ENCODE data around the gene APOA4.

APOA4 gene

DNA sequence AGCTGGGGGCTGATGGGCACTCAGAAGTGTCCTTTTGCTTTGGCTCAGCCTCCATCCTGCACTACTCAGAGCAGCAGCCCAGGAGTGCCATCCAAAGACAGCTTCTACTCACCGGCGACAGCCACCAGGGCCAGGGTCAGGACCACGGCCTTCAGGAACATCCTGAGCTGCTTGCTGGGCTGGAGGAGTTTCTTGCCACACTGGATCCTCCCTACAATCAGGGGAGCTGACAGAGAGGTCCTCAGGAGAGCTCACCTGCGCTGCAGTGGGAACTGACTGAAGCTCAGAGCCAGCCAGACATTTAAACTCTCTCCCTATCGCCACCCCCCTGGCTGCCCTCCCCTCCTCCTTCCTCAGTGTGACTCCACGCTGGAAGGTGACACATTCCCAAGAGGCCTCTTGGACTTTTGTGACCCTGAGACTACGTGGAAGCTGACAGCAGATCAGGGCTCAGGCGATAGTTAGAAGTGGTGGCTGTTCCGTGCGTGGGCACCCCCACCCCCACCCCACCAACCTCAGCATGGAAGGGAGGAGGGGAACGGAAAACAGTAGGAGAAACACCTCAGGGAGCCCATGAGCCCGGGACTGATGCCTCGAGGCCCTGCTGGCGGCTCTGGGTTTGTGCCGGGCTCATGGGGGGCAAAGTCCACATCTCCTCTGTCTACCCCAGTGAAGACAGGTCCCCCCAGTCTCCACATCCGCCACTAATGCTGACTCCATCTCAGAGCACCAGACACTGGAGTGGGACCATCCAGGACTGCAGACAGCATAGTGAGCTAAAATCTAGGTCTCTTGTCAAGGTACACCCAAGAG is at the start of gene APOA4:
Gene APOA4 (minus strand): TSS at position 274 of the 813 bp plus-strand sequence. CDS start 113 bp downstream, at position 161.
- Histone ChIP-seq H3K9me3 (ENCODE audit: insufficient read depth, low read length) (no peaks in the 10 kb centered on the region), H2AFZ (ENCODE audit: low read depth, low read length, severe bottlenecking) (no peak within 1 kb of the TSS), H3K9me2 (replicated peaks; ENCODE audit: insufficient read depth, low read length) (no peaks in the 10 kb centered on the region), H3K9ac (ENCODE audit: low read length) (no peak within 1 kb of the TSS), H3F3A (ENCODE audit: insufficient read depth) (no peaks in the 10 kb centered on the region), H4K20me1 (ENCODE audit: low read depth, low read length) (no peaks in the 10 kb centered on the region), H3K36me3 (ENCODE audit: low read length) (no peaks in the 10 kb centered on the region), H3K27me3 (ENCODE audit: low read length) (no peaks in the 10 kb centered on the region), H3K4me3 (ENCODE audit: insufficient read depth, low read length, poor library complexity, severe bottlenecking) (no peak within 1 kb of the TSS), H3K79me2 (ENCODE audit: insufficient read depth, low read length) (no peaks in the 10 kb centered on the region), H3K27ac (ENCODE audit: low read depth, low read length) (no peak within 1 kb of the TSS), H3K4me2 (ENCODE audit: low read depth, low read length, poor library complexity, severe bottlenecking) (no peak within 1 kb of the TSS)
- TF ChIP-seq EZH2phosphoT487 (conservative IDR thresholded peaks at IDR 0.05; ENCODE audit: low read length), result no peak
- TF ChIP-seq, protein P1, sequence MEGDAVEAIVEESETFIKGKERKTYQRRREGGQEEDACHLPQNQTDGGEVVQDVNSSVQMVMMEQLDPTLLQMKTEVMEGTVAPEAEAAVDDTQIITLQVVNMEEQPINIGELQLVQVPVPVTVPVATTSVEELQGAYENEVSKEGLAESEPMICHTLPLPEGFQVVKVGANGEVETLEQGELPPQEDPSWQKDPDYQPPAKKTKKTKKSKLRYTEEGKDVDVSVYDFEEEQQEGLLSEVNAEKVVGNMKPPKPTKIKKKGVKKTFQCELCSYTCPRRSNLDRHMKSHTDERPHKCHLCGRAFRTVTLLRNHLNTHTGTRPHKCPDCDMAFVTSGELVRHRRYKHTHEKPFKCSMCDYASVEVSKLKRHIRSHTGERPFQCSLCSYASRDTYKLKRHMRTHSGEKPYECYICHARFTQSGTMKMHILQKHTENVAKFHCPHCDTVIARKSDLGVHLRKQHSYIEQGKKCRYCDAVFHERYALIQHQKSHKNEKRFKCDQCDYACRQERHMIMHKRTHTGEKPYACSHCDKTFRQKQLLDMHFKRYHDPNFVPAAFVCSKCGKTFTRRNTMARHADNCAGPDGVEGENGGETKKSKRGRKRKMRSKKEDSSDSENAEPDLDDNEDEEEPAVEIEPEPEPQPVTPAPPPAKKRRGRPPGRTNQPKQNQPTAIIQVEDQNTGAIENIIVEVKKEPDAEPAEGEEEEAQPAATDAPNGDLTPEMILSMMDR (IDR thresholded peaks at IDR 0.05; ENCODE audit: insufficient read depth, low read length, poor library complexity, severe bottlenecking), result no peak

DNA sequence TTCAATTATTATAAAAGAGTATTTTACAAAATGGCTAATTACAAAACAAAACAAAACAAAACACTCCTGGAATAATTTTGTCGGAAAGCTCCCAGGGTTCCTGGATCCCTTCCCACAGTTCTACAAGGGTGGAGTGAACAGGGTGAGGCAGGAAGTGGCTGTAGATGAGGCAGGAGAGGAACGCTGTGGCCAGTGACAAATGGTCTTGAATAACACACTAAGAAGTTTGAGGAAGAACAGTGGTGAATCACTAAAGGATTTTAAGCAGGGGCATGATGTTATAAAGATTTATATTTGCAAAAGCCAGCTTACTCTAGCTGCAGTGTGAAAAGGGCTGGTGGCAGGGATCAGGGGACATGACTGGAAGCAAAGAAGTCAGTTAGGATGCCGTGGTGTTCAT is 48.1 kb upstream of the APOA4 start:
- TF ChIP-seq, protein P1 (IDR thresholded peaks at IDR 0.05; ENCODE audit: insufficient read depth, low read length, poor library complexity, severe bottlenecking), result no peak
- no peak for TF ChIP-seq EZH2phosphoT487 (conservative IDR thresholded peaks at IDR 0.05; ENCODE audit: low read length)
- H3K9ac ChIP-seq (ENCODE audit: low read length), result no peak overlapping the region

DNA sequence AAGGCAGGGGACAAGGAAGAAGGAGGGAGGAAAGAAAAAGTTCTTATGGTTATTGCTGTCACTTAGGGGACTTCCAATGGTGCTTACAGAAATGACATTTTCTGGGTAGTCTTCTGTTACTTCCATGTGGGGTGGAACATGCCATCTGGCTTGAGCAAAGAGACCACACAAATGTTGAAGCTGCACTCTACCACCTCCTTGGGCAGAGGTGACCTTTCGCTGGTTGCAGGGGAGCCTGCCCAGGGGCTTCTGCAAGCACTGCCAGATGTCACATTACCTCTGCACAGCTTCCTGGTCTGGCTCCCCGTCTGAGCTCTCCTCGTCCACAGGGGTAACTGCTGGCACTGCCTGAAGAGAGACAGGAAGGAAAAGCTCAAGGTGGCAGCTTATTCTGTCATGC is 47.0 kb upstream of the APOA4 start:
- Histone ChIP-seq H3K9ac (ENCODE audit: low read length) (no peak overlapping the region), H3K4me2 (ENCODE audit: low read depth, low read length, poor library complexity, severe bottlenecking) (no peak overlapping the region), H3K9me2 (replicated peaks; ENCODE audit: insufficient read depth, low read length) (no peaks in the 10 kb centered on the region), H3K27me3 (ENCODE audit: low read length) (no peaks in the 10 kb centered on the region), H3K9me3 (ENCODE audit: insufficient read depth, low read length) (no peaks in the 10 kb centered on the region), H3F3A (ENCODE audit: insufficient read depth) (no peaks in the 10 kb centered on the region), H4K20me1 (ENCODE audit: low read depth, low read length) (no peaks in the 10 kb centered on the region), H3K4me3 (ENCODE audit: insufficient read depth, low read length, poor library complexity, severe bottlenecking) (no peak overlapping the region), H3K27ac (ENCODE audit: low read depth, low read length) (no peak overlapping the region), H3K79me2 (ENCODE audit: insufficient read depth, low read length) (no peaks in the 10 kb centered on the region), H2AFZ (ENCODE audit: low read depth, low read length, severe bottlenecking) (no peak overlapping the region), H3K36me3 (ENCODE audit: low read length) (no peaks in the 10 kb centered on the region; the same call in 1 of the 2 replicates)
- TF ChIP-seq EZH2phosphoT487 (conservative IDR thresholded peaks at IDR 0.05; ENCODE audit: low read length), result no peak
- TF ChIP-seq, protein P1 (IDR thresholded peaks at IDR 0.05; ENCODE audit: insufficient read depth, low read length, poor library complexity, severe bottlenecking), result no peak

More for the DNA sequence above, 48.1 kb upstream of the APOA4 start:
- no peak overlapping the region for H2AFZ ChIP-seq (ENCODE audit: low read depth, low read length, severe bottlenecking)
- H3K27ac ChIP-seq (ENCODE audit: low read depth, low read length), result no peak overlapping the region
- no peaks in the 10 kb centered on the region for H3K9me3 ChIP-seq (ENCODE audit: insufficient read depth, low read length)
- no peaks in the 10 kb centered on the region for H3K79me2 ChIP-seq (ENCODE audit: insufficient read depth, low read length)
- no peaks in the 10 kb centered on the region for H4K20me1 ChIP-seq (ENCODE audit: low read depth, low read length)
- H3K36me3 ChIP-seq (ENCODE audit: low read length), result no peaks in the 10 kb centered on the region; the same call in 1 of the 2 replicates
- no peaks in the 10 kb centered on the region for H3K9me2 ChIP-seq (replicated peaks; ENCODE audit: insufficient read depth, low read length)
- no peaks in the 10 kb centered on the region for H3K27me3 ChIP-seq (ENCODE audit: low read length)
- no peaks in the 10 kb centered on the region for H3F3A ChIP-seq (ENCODE audit: insufficient read depth)
- no peak overlapping the region for H3K4me2 ChIP-seq (ENCODE audit: low read depth, low read length, poor library complexity, severe bottlenecking)
- H3K4me3 ChIP-seq (ENCODE audit: insufficient read depth, low read length, poor library complexity, severe bottlenecking), result no peak overlapping the region
